Coronary artery (tissue), 2 donors: Measurements from ENCODE around the gene THTPA.

Experiments
- DNase-seq: peaks from one replicate; pipeline ENCODE4 v3.0.0-alpha.2; 2017; ENCODE audit warnings: low spot score
- H3K27ac ChIP-seq, 2 donors: fragments of 200-600 bp; sonication (generic); one replicate each; pipeline ENCODE4 v1.5.1; 2016 to 2019
- H3K4me3 ChIP-seq: fragments of 200-600 bp; sonication (generic); 2 replicates; pipeline ENCODE4 v1.5.1; 2016; ENCODE audit warnings: mild to moderate bottlenecking, moderate library complexity
- CTCF ChIP-seq: fragments of 200-600 bp; sonication (generic); IDR thresholded peaks from one replicate; pipeline ENCODE4 v1.5.1; 2019; ENCODE audit warnings: antibody characterized with exemption

The THTPA gene

GRCh38 chr14:23564876-23565275 is 8.8 kb downstream of the THTPA start:
- TF ChIP-seq CTCF: no peak
- no peak overlapping the region for H3K27ac ChIP-seq
- DNase-seq: no peak
- no peak overlapping the region for H3K4me3 ChIP-seq

GRCh38 chr14:23565626-23566025 is 9.6 kb downstream of the THTPA start:
- Histone ChIP-seq H3K27ac (no peak overlapping the region), H3K4me3 (no peak overlapping the region)
- TF ChIP-seq CTCF: no peak
- no peak for DNase-seq

- Histone ChIP-seq H3K4me3 (peak overlapping the region; percentile 78), H3K27ac (no peak overlapping the region)
- TF ChIP-seq CTCF: no peak
- DNase-seq: no peak
Observed at GRCh38 chr14:23566112-23566777, 10.2 kb downstream of the THTPA start.

- DNase-seq: no peak
- H3K4me3 ChIP-seq: peak overlapping the region; percentile 78
- no peak for TF ChIP-seq CTCF
- peak overlapping the region; percentile 38 to 39 for H3K27ac ChIP-seq
Observed at GRCh38 chr14:23566778-23567185, 10.7 kb downstream of the THTPA start.

- peak within 1 kb of the TSS; percentile 78 for H3K4me3 ChIP-seq
- peak within 1 kb of the TSS; percentile 38 to 39 for H3K27ac ChIP-seq
- DNase-seq: no peak
- TF ChIP-seq CTCF: no peak
Observed at GRCh38 chr14:23567186-23568020, 11.3 kb downstream of the THTPA start, which contains the start of gene AP1G2. TSS of gene AP1G2 (minus strand) at chr14:23567791. CDS start at chr14:23567314, 477 bp downstream.

GRCh38 chr14:23568021-23568599 is 12.0 kb downstream of the THTPA start:
- DNase-seq: no peak
- no peak for TF ChIP-seq CTCF
- Histone ChIP-seq H3K4me3 (no peak overlapping the region), H3K27ac (peak overlapping the region; percentile 6 to 38)
